Measurements from ENCODE around the gene GNAO1. TPM values are rescaled to one million over a fixed set of nuclear protein-coding genes. Genes with fewer than 3 reads are reported as not detected.

Gene GNAO1
- total RNA-seq, 1 donor from 2014 or later, result 250 TPM

- peaks cover 33% of the 10 kb centered on the region for H3K27me3 Mint-ChIP-seq (ENCODE audit: unreplicated experiment)
- no peak for TF ChIP-seq CTCF (IDR thresholded peaks at IDR 0.05; ENCODE audit: partially characterized antibody, unreplicated experiment)
- no peak overlapping the region for H3K27ac Mint-ChIP-seq (ENCODE audit: unreplicated experiment)
- no peak for DNase-seq
- H3K4me1 Mint-ChIP-seq (ENCODE audit: low read depth, unreplicated experiment), result peaks cover 11% of the 10 kb centered on the region
- no peak overlapping the region for H3K4me3 Mint-ChIP-seq (ENCODE audit: unreplicated experiment)
- peaks cover 11% of the 10 kb centered on the region for H3K36me3 Mint-ChIP-seq (ENCODE audit: unreplicated experiment)
- peaks cover 22% of the 10 kb centered on the region for H3K9me3 Mint-ChIP-seq (ENCODE audit: unreplicated experiment)
Measured at GRCh38 chr16:56338566-56339318, 147.5 kb downstream of the GNAO1 start.

GRCh38 chr16:56339431-56340195 lies 148.3 kb downstream of the GNAO1 start:
- Mint-ChIP-seq H3K36me3 (ENCODE audit: unreplicated experiment) (peaks cover 11% of the 10 kb centered on the region), H3K4me1 (ENCODE audit: low read depth, unreplicated experiment) (peaks cover 11% of the 10 kb centered on the region), H3K4me3 (ENCODE audit: unreplicated experiment) (peak overlapping the region; percentile 22), H3K9me3 (ENCODE audit: unreplicated experiment) (peaks cover 20% of the 10 kb centered on the region), H3K27ac (ENCODE audit: unreplicated experiment) (peak overlapping the region; percentile 64), H3K27me3 (ENCODE audit: unreplicated experiment) (peaks cover 28% of the 10 kb centered on the region)
- DNase-seq, result no peak
- TF ChIP-seq CTCF (IDR thresholded peaks at IDR 0.05; ENCODE audit: partially characterized antibody, unreplicated experiment), result no peak

GRCh38 chr16:56340416-56340815 lies 149.1 kb downstream of the GNAO1 start:
- Mint-ChIP-seq H3K27ac (ENCODE audit: unreplicated experiment) (peak overlapping the region; percentile 66), H3K9me3 (ENCODE audit: unreplicated experiment) (peaks cover 18% of the 10 kb centered on the region), H3K4me3 (ENCODE audit: unreplicated experiment) (no peak overlapping the region), H3K4me1 (ENCODE audit: low read depth, unreplicated experiment) (peaks cover 11% of the 10 kb centered on the region), H3K27me3 (ENCODE audit: unreplicated experiment) (peaks cover 27% of the 10 kb centered on the region), H3K36me3 (ENCODE audit: unreplicated experiment) (peaks cover 11% of the 10 kb centered on the region)
- no peak for TF ChIP-seq CTCF (IDR thresholded peaks at IDR 0.05; ENCODE audit: partially characterized antibody, unreplicated experiment)
- no peak for DNase-seq

GRCh38 chr16:56340864-56341365 lies 149.6 kb downstream of the GNAO1 start:
- Mint-ChIP-seq H3K27ac (ENCODE audit: unreplicated experiment) (peak overlapping the region; percentile 66), H3K4me3 (ENCODE audit: unreplicated experiment) (no peak overlapping the region), H3K36me3 (ENCODE audit: unreplicated experiment) (peaks cover 12% of the 10 kb centered on the region), H3K4me1 (ENCODE audit: low read depth, unreplicated experiment) (peaks cover 11% of the 10 kb centered on the region), H3K27me3 (ENCODE audit: unreplicated experiment) (peaks cover 27% of the 10 kb centered on the region), H3K9me3 (ENCODE audit: unreplicated experiment) (peaks cover 21% of the 10 kb centered on the region)
- DNase-seq, result no peak
- TF ChIP-seq CTCF (IDR thresholded peaks at IDR 0.05; ENCODE audit: partially characterized antibody, unreplicated experiment), result no peak
